Measurements from ENCODE around the gene SHC4.
"Not testable (repeated sequence)": the region's sequence is repeated elsewhere in the genome, so short reads cannot be mapped to it uniquely, and the experiment has no call there.

SHC4 gene

GRCh38 chr15:48983300-48983699 is 19.6 kb upstream of the SHC4 start:
- no peaks in the 10 kb centered on the region for H3K27me3 ChIP-seq (ENCODE audit: control insufficient read depth, insufficient read depth, low read length)
- H3K4me3 ChIP-seq (ENCODE audit: low read length) = no peak overlapping the region
- no peaks in the 10 kb centered on the region for H3K9me3 ChIP-seq (replicated peaks; ENCODE audit: low read length)
- peaks cover 3% of the 10 kb centered on the region for H3K36me3 ChIP-seq (ENCODE audit: insufficient read depth, low read length)
- no peak overlapping the region for H3K9ac ChIP-seq (ENCODE audit: low read depth, low read length)
- H3K4me1 ChIP-seq (ENCODE audit: control insufficient read depth, insufficient read depth, low read length) = no peaks in the 10 kb centered on the region
- no peak overlapping the region for H3K4me2 ChIP-seq (ENCODE audit: low read length)

- no peak overlapping the region for H3K9ac ChIP-seq (ENCODE audit: low read depth, low read length)
- no peaks in the 10 kb centered on the region for H3K36me3 ChIP-seq (ENCODE audit: insufficient read depth, low read length)
Observed at GRCh38 chr15:48981941-48982340, 18.2 kb upstream of the SHC4 start.

GRCh38 chr15:48978638-48979037 is 14.9 kb upstream of the SHC4 start:
- no peak overlapping the region for H3K4me2 ChIP-seq (ENCODE audit: low read length)
- H3K4me3 ChIP-seq (ENCODE audit: low read length) = no peak overlapping the region
- no peaks in the 10 kb centered on the region for H3K27me3 ChIP-seq (ENCODE audit: control insufficient read depth, insufficient read depth, low read length)
- no peaks in the 10 kb centered on the region for H3K9me3 ChIP-seq (replicated peaks; ENCODE audit: low read length)
- H3K36me3 ChIP-seq (ENCODE audit: insufficient read depth, low read length) = no peaks in the 10 kb centered on the region
- no peak overlapping the region for H3K9ac ChIP-seq (ENCODE audit: low read depth, low read length)
- H3K4me1 ChIP-seq (ENCODE audit: control insufficient read depth, insufficient read depth, low read length) = peaks cover 7% of the 10 kb centered on the region

More at GRCh38 chr15:48981941-48982340, 18.2 kb upstream of the SHC4 start:
- no peaks in the 10 kb centered on the region for H3K4me1 ChIP-seq (ENCODE audit: control insufficient read depth, insufficient read depth, low read length)
- H3K27me3 ChIP-seq (ENCODE audit: control insufficient read depth, insufficient read depth, low read length) = no peaks in the 10 kb centered on the region
- H3K9me3 ChIP-seq (replicated peaks; ENCODE audit: low read length) = no peaks in the 10 kb centered on the region
- H3K4me3 ChIP-seq (ENCODE audit: low read length) = no peak overlapping the region
- H3K4me2 ChIP-seq (ENCODE audit: low read length) = no peak overlapping the region

- peak overlapping the region; percentile 83 for H3K9ac ChIP-seq (ENCODE audit: low read depth, low read length)
Observed at GRCh38 chr15:48976444-48977088, 12.8 kb upstream of the SHC4 start.

GRCh38 chr15:48975472-48976419 is 12.0 kb upstream of the SHC4 start:
- Histone ChIP-seq H3K36me3 (ENCODE audit: insufficient read depth, low read length) (no peaks in the 10 kb centered on the region), H3K27me3 (ENCODE audit: control insufficient read depth, insufficient read depth, low read length) (no peaks in the 10 kb centered on the region), H3K9me3 (replicated peaks; ENCODE audit: low read length) (no peaks in the 10 kb centered on the region), H3K4me1 (ENCODE audit: control insufficient read depth, insufficient read depth, low read length) (peaks cover 7% of the 10 kb centered on the region), H3K4me3 (ENCODE audit: low read length) (peak overlapping the region; percentile 73), H3K4me2 (ENCODE audit: low read length) (peak overlapping the region; percentile 88), H3K9ac (ENCODE audit: low read depth, low read length) (peak overlapping the region; percentile 83)

More at GRCh38 chr15:48976444-48977088, 12.8 kb upstream of the SHC4 start:
- Histone ChIP-seq H3K4me2 (ENCODE audit: low read length) (peak overlapping the region; percentile 88), H3K4me1 (ENCODE audit: control insufficient read depth, insufficient read depth, low read length) (peaks cover 7% of the 10 kb centered on the region), H3K9me3 (replicated peaks; ENCODE audit: low read length) (no peaks in the 10 kb centered on the region), H3K27me3 (ENCODE audit: control insufficient read depth, insufficient read depth, low read length) (no peaks in the 10 kb centered on the region), H3K36me3 (ENCODE audit: insufficient read depth, low read length) (no peaks in the 10 kb centered on the region), H3K4me3 (ENCODE audit: low read length) (peak overlapping the region; percentile 73)

- Histone ChIP-seq H3K9ac (ENCODE audit: low read depth, low read length) (peak overlapping the region; percentile 83), H3K27me3 (ENCODE audit: control insufficient read depth, insufficient read depth, low read length) (no peaks in the 10 kb centered on the region), H3K4me2 (ENCODE audit: low read length) (no peak overlapping the region), H3K9me3 (replicated peaks; ENCODE audit: low read length) (no peaks in the 10 kb centered on the region), H3K36me3 (ENCODE audit: insufficient read depth, low read length) (no peaks in the 10 kb centered on the region), H3K4me3 (ENCODE audit: low read length) (no peak overlapping the region), H3K4me1 (ENCODE audit: control insufficient read depth, insufficient read depth, low read length) (peaks cover 7% of the 10 kb centered on the region)
Observed at GRCh38 chr15:48974882-48975281, 11.2 kb upstream of the SHC4 start.

GRCh38 chr15:48972750-48973503 is 9.2 kb upstream of the SHC4 start:
- Histone ChIP-seq H3K4me3 (ENCODE audit: low read length) (no peak overlapping the region), H3K4me1 (ENCODE audit: control insufficient read depth, insufficient read depth, low read length) (peaks cover 7% of the 10 kb centered on the region), H3K9ac (ENCODE audit: low read depth, low read length) (no peak overlapping the region), H3K27me3 (ENCODE audit: control insufficient read depth, insufficient read depth, low read length) (no peaks in the 10 kb centered on the region), H3K4me2 (ENCODE audit: low read length) (no peak overlapping the region), H3K36me3 (ENCODE audit: insufficient read depth, low read length) (no peaks in the 10 kb centered on the region), H3K9me3 (replicated peaks; ENCODE audit: low read length) (no peaks in the 10 kb centered on the region)

GRCh38 chr15:48970926-48971325 is 7.2 kb upstream of the SHC4 start:
- H3K9me3 ChIP-seq (replicated peaks; ENCODE audit: low read length); H3K4me2 ChIP-seq (ENCODE audit: low read length); H3K4me3 ChIP-seq (ENCODE audit: low read length); H3K36me3 ChIP-seq (ENCODE audit: insufficient read depth, low read length); H3K27me3 ChIP-seq (ENCODE audit: control insufficient read depth, insufficient read depth, low read length); H3K9ac ChIP-seq (ENCODE audit: low read depth, low read length): not testable (repeated sequence)
- H3K4me1 ChIP-seq (ENCODE audit: control insufficient read depth, insufficient read depth, low read length) = peaks cover 17% of the 10 kb centered on the region

- no peak overlapping the region for H3K9ac ChIP-seq (ENCODE audit: low read depth, low read length)
- H3K36me3 ChIP-seq (ENCODE audit: insufficient read depth, low read length) = no peaks in the 10 kb centered on the region
- H3K4me3 ChIP-seq (ENCODE audit: low read length) = no peak overlapping the region
- no peaks in the 10 kb centered on the region for H3K9me3 ChIP-seq (replicated peaks; ENCODE audit: low read length)
- H3K4me1 ChIP-seq (ENCODE audit: control insufficient read depth, insufficient read depth, low read length) = peaks cover 14% of the 10 kb centered on the region
- no peaks in the 10 kb centered on the region for H3K27me3 ChIP-seq (ENCODE audit: control insufficient read depth, insufficient read depth, low read length)
- H3K4me2 ChIP-seq (ENCODE audit: low read length) = no peak overlapping the region
Observed at GRCh38 chr15:48968066-48968465, 4.3 kb upstream of the SHC4 start.

GRCh38 chr15:48967336-48967735 is 3.6 kb upstream of the SHC4 start:
- no peak overlapping the region for H3K4me3 ChIP-seq (ENCODE audit: low read length)
- no peak overlapping the region for H3K4me2 ChIP-seq (ENCODE audit: low read length)
- H3K27me3 ChIP-seq (ENCODE audit: control insufficient read depth, insufficient read depth, low read length) = no peaks in the 10 kb centered on the region
- H3K9me3 ChIP-seq (replicated peaks; ENCODE audit: low read length) = no peaks in the 10 kb centered on the region
- no peak overlapping the region for H3K9ac ChIP-seq (ENCODE audit: low read depth, low read length)
- H3K36me3 ChIP-seq (ENCODE audit: insufficient read depth, low read length) = no peaks in the 10 kb centered on the region
- peaks cover 14% of the 10 kb centered on the region for H3K4me1 ChIP-seq (ENCODE audit: control insufficient read depth, insufficient read depth, low read length)

GRCh38 chr15:48966595-48967301 is 3.0 kb upstream of the SHC4 start:
- no peak overlapping the region for H3K4me2 ChIP-seq (ENCODE audit: low read length)
- no peak overlapping the region for H3K4me3 ChIP-seq (ENCODE audit: low read length)
- peaks cover 14% of the 10 kb centered on the region for H3K4me1 ChIP-seq (ENCODE audit: control insufficient read depth, insufficient read depth, low read length)
- H3K27me3 ChIP-seq (ENCODE audit: control insufficient read depth, insufficient read depth, low read length) = no peaks in the 10 kb centered on the region
- no peaks in the 10 kb centered on the region for H3K36me3 ChIP-seq (ENCODE audit: insufficient read depth, low read length)
- no peaks in the 10 kb centered on the region for H3K9me3 ChIP-seq (replicated peaks; ENCODE audit: low read length)
- H3K9ac ChIP-seq (ENCODE audit: low read depth, low read length) = no peak overlapping the region

Measured in skeletal muscle satellite cell (primary cell).